Stimulated activated CD8-positive, alpha-beta memory T cell treated with anti-CD3 and anti-CD28 coated beads, Interleukin-4, amount 100 ng/mL, for 4 hours (primary cell): ENCODE results near the gene CD8A.
"Not testable (repeated sequence)": the region's sequence is repeated elsewhere in the genome, so short reads cannot be mapped to it uniquely, and the experiment has no call there.

Experiments
- DNase-seq, 2 donors: peaks; one replicate each; pipeline ENCODE4 v3.0.0-alpha.2; 2020; ENCODE audit warnings: low read depth in 2 of 2, low spot score in 1 of 2

Gene CD8A

DNA sequence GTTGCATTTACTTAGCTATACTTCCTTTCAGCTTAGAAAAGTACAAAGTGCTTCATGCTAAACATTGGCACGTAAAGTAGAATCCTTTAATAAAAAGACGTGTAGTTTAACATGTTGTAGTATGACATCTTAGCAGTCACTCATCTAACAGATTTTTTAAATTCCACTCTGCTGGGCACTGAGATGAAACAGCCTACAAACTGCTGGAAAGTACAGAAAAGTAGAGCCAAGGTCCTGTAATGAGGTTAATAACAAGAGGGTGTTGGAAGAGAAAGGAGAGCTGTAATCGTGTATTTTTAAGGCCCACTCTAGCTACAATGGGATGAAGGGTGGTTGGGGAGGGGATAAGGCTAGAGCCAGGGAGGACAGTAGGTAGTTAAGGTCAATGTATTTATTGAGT is 10.7 kb downstream of the CD8A start:
- no peak for DNase-seq

DNA sequence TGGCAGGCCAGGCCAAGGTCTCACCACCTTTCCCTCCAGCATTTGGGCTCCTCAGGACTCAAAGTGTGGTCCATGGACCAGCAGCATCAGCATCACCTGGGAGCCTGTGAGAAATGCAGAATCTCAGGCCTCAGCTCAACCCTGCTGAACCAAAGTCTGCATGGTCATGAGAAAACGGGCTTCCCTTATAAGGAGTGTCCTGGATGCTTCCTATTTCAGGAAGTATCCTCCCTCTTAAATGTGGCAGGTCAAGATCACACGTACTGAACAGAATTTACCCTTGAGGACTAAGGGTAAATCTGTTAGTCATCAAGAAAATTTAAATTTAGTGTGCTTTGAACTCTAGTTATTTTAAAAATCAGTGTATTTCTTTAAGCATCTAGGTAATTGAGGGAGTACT is 11.8 kb downstream of the CD8A start:
- DNase-seq = no peak

DNA sequence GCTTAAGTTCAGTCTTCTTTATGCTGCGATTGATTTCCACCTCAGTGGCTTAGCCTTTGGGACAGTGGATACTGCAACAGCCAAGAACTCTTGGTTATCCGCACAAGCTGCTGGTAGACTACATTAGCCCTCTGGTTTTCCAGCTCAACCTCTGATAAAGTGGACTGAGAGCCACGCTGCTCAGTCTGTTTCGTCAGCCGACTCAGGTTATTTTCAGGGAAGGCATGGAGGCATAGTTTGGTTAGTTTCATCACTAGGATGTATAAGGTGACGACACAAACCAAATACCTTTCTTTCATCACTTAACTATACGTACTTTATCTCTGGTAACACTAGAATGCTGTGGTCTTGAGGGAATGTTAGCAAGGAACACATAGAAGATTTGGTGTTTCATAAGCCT is 14.2 kb downstream of the CD8A start:
- DNase-seq = no peak

DNA sequence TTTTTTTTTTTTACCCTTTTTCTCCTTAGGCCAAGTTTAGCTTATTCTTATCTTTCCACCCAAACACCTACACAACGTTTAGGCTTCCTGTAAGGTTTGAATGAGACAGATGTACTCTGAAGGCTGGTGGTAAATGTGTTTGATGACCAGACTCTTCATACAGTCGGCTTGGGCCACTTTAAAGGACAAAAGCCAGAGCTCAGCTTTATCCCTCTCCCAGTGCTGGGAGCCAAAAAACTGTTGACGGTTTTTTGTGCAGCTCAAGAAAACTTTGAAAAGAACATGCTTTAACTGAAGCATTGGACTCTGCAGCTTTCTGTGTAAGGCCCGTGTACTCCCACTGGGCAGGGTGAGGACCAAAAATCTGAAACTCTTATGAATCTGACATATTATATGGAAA is 15.4 kb downstream of the CD8A start:
- no peak for DNase-seq

DNA sequence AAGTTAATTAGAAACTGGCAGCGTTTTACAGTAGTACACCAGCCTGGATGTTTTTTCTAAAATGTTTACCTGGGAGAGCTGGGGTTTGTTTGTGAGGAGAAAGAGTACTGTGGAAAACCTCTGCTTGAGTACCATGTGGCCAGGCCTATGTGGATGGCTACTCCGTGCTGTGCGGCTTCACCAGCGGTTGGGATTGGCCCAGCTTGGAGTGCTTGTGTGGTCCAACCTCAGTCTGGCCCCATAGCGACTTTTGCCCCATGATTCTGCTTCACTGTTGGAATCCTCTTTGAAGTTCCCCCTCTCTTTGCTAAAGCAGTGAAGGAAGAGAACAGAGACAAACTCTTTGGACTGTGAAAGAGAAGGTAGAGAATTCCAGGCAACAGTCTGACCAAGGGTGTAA is 15.9 kb downstream of the CD8A start:
- no peak for DNase-seq

DNA sequence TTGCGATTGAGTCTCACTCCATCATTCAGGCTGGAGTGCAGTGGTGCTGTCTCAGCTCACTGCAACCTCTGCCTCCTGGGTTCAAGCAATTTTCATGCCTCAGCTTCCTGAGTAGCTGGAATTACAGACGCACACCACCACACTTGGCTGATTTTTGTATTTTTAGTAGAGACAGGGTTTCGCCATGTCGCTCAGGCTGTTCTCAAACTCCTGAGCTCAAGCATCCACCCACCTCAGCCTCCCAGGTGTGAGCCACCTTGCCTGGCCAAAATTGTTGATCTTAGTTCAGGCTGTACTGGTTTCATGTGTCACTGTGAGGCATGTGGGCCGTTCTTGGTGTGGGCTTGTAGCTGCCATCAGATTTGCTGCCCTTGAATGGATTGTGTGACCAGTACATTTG is 18.1 kb downstream of the CD8A start:
- DNase-seq = no peak

DNA sequence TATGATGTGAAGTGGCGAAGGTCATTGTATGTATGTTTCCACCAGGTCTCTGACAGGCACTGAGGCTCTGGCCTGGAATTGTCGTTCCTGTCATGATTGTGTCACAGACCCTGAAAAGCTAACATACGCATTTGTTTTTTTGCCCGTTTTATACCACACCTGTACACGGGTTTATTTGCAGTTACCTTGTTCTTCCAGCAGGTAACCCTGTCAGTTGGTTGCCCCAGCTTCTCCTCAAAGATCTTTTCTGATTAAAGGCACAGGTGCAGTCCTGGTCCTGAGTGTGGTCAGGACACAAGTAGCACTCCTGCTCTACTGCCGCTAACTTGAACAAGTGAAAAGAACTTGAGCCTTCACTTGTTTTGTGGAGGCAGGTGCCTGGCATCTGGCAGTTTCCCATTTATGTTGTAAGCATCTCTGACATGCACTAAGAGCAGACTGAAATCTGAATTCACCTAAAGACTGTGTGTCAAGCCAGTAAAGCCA is 19.9 kb downstream of the CD8A start:
- no peak for DNase-seq

DNA sequence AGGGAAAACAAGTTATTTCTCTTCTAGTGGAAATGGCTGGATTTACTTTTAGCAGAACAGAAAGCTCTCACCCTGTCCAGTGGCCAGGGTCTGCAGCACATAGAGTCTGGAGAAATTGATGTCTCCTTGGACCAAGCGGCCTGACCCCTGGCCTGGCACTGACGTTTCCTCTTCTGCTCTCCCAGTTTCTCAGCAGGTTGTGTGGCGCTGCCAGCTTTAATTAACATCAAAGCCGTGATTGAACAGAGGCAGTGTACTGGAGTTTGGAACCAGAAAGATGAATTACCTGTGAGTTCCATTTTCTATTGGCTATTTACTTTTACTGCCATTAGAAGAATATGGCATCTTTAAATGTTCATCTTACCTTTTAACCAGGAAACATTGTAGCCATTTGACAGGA is 20.9 kb downstream of the CD8A start:
- DNase-seq = no peak

DNA sequence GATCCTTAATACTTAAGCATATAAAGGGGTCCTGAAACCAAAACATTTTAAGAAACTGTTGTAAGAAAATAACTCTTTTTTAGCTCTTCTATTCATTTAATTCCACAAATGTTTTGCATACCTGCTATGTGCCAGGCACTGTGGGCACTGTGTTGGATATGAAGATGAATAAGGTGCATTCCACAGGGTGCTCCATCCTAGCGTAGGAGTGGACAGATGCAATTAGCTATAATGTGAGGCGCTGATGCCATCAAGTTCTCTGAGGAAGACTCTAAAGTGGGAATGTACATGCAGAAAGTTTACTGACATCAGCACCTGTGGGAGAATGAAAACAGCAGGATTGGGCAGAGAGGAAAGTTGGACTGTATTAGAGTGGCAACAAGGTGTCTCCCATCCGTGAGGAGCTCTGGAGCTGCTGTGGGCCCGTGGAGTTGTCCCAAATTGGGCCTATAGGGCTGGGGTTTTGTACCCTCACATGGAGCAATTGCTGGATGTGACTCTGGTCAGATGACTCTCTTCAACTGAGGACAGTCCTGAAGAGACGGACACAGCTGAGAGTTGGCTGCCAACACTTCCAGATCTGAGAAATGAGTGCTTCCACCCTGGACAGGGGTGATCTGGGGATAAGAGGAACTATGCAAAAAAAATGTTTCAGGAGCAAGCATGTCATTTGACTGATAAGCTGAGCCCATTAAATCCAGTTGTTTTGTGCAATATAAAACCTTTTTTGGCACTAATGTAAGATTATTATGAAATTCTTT is 22.3 kb downstream of the CD8A start:
- DNase-seq = no peak

DNA sequence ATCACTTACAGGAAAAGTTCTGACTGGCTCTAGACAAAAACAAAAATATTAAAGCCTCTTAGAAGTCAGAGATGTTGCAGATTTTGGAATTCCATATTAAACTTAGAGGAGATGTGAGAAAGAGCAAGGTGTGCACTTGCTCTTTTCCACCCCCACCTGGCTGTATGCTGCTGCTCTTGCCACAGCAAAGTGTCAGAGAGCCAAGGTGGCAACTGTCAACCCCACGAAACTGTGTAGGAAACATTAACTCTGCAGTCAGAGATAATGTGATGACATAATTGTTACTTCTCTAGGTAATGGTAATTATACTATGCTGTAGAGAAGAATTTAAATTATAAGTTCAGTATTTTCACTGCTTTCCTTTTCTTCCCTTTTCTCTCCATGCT is 25.4 kb downstream of the CD8A start:
- DNase-seq = no peak

DNA sequence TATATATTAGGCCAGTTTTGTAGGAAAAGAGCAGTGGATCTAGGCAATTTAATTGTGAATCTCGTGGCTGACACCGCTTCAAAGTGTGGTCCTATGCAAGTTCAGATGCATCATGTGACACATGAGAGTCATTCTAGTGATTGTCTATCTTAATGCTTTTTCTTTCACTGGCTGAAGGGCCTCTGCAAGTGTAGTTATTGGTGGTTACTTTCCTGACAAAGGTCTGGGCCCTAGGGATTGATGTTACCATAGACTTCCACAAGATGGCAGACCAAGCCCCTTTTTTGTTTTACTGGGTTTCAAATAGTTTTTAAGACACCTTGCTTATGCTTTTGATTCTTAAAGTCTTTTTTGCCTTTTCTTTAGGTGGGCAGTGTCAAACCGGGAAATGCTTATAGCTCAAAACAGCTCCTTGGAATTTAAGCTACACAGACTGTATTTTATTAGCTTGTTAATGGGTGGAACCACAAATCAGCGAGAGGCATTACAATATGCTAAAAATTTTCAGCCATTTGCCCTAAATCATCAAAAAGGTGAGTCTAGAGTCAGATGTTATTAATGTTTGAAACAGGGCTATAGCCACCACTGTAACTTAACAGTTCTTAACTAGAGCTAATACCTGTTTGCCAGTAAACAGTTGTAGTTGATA is 25.9 kb downstream of the CD8A start:
- no peak for DNase-seq

DNA sequence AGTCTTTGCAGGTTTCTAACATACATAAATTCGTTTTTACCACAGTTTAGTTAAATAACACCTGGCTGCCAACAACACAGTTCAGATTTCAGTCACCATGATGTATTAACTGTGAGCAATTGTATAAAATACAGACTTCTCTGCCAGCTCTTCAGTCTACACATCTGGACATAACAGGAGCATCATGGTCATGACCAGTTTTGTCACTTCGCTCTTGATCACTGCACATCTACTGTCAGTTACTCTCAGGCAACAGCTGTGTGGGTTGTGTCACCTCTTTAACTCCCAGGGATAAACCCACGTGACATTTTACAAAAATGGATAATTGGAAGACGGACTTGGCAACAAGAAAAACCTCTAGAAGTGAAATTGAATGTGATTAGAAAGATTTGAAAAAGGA is 30.3 kb downstream of the CD8A start:
- no peak for DNase-seq

DNA sequence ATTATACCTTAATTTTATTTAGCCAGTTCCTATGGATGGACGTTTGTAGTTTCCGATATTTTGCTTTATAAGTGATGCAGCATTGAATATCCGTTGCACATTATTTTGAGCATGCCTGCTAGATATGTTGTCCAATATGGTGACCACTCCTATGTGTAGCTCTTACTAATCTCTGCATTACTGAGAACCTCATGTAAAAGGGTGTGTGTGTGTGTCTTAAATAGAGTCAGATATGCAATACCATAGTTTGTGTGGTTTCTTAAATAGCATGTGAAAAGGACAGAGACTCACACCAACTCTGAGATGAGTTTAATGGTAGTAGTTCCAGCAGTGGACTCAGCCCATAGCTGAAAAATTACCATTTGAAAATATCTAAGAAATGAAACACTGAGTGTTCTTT is 32.3 kb downstream of the CD8A start:
- DNase-seq = no peak

DNA sequence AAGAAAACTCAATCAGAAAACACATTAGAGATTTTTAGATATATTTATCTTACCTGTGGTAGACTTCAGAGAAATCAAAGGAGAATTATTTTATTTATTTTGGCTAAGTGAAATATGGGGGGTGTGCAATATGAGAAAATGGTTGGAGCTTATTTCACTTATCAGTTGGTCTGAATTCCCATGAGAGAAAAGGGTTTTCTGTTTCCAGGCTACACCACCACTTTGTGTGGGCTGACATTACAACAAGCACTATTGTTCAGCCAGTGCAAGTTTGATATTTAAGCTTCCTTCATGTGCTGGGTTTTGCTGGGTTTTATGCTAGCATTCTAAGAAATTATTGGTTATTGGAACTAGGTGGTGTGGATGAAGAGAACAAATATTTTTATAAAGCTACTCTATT is 37.1 kb downstream of the CD8A start:
- DNase-seq = no peak

DNA sequence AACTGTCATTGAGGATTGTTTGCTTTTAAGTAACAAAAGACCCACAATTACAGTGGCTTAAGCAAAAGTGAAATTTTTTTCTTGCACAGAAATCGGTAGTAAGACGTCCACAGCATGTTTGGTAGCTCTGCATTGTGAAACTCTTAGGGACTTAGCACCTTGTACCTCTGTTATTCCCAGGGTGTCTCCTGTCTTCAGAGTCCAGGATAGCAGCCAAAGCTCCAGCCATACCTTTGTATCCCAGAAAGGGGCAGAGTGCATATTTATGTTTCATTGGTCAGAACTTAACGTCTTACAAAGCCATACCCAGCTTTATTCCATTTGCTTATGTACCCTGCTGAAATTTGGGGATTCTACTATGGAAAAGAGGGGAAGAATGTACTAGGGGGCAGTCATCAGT is 37.8 kb downstream of the CD8A start:
- no peak for DNase-seq

DNA sequence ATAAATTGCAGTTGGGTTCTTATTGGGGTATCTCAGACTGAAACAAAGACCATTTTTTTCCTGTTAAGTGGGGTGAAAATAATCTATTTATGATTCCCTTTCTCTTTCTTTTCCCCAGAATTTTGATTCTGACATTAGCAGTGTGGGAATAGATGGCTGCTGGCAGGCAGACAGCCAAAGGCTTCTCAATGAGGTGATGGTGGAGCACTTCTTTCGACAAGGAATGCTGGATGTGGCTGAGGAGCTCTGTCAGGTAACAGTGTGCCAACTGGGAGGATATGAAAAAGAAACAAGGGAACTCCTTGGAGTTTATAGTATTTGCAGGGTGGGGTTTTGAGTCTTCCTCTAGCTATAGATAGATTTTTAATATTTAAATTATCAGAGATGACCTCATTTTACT is 38.9 kb downstream of the CD8A start:
- DNase-seq = no peak

DNA sequence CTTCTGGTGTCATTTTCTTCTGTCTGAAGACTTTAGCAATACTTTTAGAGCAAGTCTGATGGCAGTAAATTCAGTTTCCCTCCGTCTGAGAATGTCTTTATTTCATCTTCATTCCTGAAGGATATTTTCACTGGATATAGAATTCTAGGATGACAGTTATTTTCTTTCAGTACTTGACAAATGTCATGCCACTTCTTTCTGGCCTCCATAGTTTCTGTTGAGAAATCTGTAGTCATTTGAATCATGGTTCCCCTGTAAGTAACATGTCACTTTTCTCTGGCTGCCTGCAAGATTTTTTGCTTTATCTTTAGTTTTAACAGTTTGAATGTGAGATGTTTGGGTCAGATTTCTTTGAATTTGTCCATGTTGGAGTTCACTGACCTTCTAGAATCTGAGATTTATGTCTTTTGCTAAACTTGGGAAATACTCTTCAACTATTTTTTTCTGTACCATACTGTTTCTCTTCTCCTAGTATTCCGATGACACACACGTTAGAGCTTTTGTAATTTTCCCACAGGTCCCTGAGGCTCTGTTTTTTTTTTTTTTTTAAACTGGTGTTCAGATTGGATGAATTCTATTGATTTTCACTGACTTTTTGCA is 40.4 kb downstream of the CD8A start:
- no peak for DNase-seq

DNA sequence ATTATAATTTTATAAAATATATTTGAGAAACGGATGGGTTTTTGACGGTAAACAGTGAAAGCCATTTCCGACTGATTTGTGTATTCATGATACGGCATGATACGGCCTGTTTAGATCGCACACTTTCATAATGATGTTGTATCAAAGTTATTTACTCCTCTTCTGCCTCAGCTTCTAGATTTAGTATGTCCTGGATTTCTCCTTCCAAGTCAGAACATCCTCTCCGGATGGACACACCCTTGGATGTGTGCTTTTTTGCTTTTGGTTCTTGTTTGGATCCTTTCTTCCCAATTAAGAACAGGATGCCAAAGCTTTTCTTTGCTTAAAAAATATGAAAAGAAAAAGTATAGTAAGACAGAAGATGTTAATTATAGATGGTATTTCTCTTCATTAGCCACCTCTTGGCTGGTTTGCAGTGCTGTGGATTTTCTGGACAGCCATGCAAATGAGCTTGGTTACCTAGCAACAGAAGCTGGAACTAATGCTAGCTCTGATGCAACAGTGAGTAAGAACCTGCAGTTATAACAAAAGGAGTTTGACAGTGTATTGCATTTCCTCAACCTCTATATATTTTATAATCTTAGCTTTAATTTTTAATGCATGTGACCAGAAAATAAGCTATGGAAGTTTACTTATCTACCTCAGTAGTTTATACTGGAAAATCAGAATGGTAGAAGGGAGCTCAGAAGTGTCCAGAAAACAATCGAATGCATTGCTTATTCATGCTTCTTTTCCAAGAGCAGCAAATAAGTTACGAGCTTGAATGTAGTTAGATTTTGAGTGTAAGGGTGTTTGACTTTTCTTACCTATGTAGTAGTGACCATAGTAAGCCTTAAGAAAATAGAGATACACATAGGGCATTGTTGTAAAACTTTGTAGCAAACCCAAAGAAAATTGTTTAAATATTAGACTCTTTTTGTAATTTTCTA is 42.7 kb downstream of the CD8A start:
- DNase-seq = no peak

DNA sequence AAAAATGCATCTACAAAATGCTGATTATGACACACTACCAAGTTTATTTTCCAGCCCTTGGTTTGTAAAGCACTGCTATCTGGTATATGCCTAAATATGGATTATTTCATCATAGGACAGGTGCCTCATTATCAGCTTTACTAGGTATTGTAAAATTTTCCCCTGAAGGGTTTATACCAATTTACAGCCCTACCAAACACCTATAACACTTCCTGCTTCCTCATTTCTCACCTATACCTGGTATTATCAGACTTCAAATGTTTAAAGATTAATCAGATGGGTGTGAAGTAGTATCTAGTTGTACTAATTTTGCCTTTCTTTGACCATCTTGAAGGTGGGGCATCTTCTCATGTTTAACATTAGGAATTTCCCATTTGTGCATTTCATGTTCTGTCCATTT is 43.8 kb downstream of the CD8A start:
- no peak for DNase-seq

DNA sequence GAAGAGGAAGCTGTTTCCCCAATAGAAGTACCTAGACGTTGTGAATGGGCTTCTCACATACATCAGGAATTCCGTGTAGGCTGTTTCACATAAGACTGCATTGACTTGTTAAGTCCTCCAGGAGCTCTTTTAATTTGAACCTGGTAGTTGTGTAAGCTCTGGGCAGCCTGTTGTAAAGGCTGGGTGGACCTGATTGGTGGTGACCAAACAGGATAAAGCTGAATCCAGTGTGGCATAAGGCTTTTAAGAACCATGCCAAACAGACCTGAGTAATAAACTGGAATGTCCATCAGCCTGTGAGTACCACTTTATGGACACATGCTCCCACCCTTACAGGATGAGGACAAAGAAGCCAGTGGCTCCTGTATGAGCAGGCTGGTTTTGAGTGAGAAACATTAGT is 46.6 kb downstream of the CD8A start:
- no peak for DNase-seq

DNA sequence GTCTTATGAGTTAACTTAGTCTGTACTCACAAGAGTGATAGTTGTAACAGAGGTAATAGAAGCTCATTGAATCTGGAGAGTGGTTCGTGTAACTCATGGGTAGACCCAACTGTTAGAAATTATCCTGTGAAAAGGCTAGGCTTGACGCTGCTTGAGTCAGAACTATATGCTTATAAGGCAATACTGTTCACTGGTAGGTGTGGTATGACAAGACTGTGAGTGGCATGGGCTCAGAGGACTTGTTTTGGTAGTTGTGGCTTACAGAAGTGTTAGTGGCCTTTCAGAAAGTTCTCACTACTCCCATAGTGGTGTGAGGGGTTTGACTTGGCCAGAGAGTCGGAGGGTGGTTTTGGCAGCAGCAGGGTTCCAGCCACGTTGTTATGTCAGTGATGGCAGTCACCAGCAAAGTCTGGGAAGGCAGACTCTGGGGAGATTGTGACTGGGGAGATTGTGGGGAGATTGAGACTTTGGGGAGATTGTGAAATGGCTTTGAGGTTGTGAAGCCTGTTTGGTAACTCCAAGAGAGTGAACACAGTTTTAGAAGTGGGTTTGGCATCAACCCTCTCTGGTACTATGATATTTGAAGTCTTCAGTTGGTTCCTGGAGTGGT is 48.7 kb downstream of the CD8A start:
- DNase-seq = not testable (repeated sequence)
